ENCODE measurements around the gene KLHL2. TPM values are rescaled to one million over a fixed set of nuclear protein-coding genes. Genes with fewer than 3 reads are reported as not detected.
A peak's percentile ranks its signal among the peaks of the same experiment; 100 is the strongest.
"Not testable (repeated sequence)": the region's sequence is repeated elsewhere in the genome, so short reads cannot be mapped to it uniquely, and the experiment has no call there.

KLHL2 gene
- polyA plus RNA-seq, 1 donor, result 6.6 TPM

- DNase-seq, result not testable (repeated sequence)
These were observed 29.5 kb downstream of the KLHL2 start for GRCh38 chr4:165236852-165237251.

GRCh38 chr4:165238041-165238640 lies 30.8 kb downstream of the KLHL2 start:
- not testable (repeated sequence) for DNase-seq

- not testable (repeated sequence) for DNase-seq
These were observed 33.4 kb downstream of the KLHL2 start for GRCh38 chr4:165240761-165241160.

GRCh38 chr4:165244148-165244547 lies 36.8 kb downstream of the KLHL2 start:
- DNase-seq, result not testable (repeated sequence)

- DNase-seq, result not testable (repeated sequence)
These were observed 37.3 kb downstream of the KLHL2 start for GRCh38 chr4:165244587-165245186.

- DNase-seq, result no peak
These were observed 40.7 kb downstream of the KLHL2 start for GRCh38 chr4:165248102-165248501.

GRCh38 chr4:165248904-165249303 lies 41.5 kb downstream of the KLHL2 start:
- not testable (repeated sequence) for DNase-seq

- not testable (repeated sequence) for DNase-seq
These were observed 47.4 kb downstream of the KLHL2 start for GRCh38 chr4:165254771-165255170.

- DNase-seq, result peak; percentile 8
These were observed 48.1 kb downstream of the KLHL2 start for GRCh38 chr4:165255439-165255838.

GRCh38 chr4:165256074-165256659 lies 48.8 kb downstream of the KLHL2 start:
- DNase-seq, result not testable (repeated sequence)

GRCh38 chr4:165259776-165260175 lies 52.4 kb downstream of the KLHL2 start:
- DNase-seq, result not testable (repeated sequence)

GRCh38 chr4:165262306-165262705 lies 54.9 kb downstream of the KLHL2 start:
- DNase-seq, result not testable (repeated sequence)

GRCh38 chr4:165263466-165263865 lies 56.1 kb downstream of the KLHL2 start:
- not testable (repeated sequence) for DNase-seq

- not testable (repeated sequence) for DNase-seq
These were observed 62.6 kb downstream of the KLHL2 start for GRCh38 chr4:165269931-165270330.

GRCh38 chr4:165273443-165273842 lies 66.1 kb downstream of the KLHL2 start:
- DNase-seq, result not testable (repeated sequence)

- not testable (repeated sequence) for DNase-seq
These were observed 68.0 kb downstream of the KLHL2 start for GRCh38 chr4:165275357-165275756.

GRCh38 chr4:165279531-165279930 lies 72.2 kb downstream of the KLHL2 start:
- DNase-seq, result not testable (repeated sequence)

GRCh38 chr4:165284697-165285096 lies 77.3 kb downstream of the KLHL2 start:
- DNase-seq, result not testable (repeated sequence)

GRCh38 chr4:165286619-165287340 lies 79.4 kb downstream of the KLHL2 start:
- DNase-seq, result not testable (repeated sequence)

GRCh38 chr4:165288226-165288625 lies 80.9 kb downstream of the KLHL2 start:
- DNase-seq, result no peak

- no peak for DNase-seq
These were observed 81.5 kb downstream of the KLHL2 start for GRCh38 chr4:165288639-165289422.

- no peak for DNase-seq
These were observed 82.0 kb downstream of the KLHL2 start for GRCh38 chr4:165289423-165289785.
